Renal cortical epithelial cell (primary cell): ENCODE results near the gene MAN1A2. TPM values are rescaled to one million over a fixed set of nuclear protein-coding genes. Genes with fewer than 3 reads are reported as not detected.

Experiments used
- DNase-seq: peaks from one replicate; pipeline ENCODE4 v3.0.0-alpha.2; 2011; ENCODE audit warnings: low read depth
- total RNA-seq: library from RNA; depleted of rRNA; stranded (reverse); fragments of >200 nt; gene quantifications from 2 replicates; pipeline ENCODE4 v1.2.3, GENCODE V29; 2014

The MAN1A2 gene
- total RNA-seq, 1 donor from 2014 or later: 44.1 TPM

DNA sequence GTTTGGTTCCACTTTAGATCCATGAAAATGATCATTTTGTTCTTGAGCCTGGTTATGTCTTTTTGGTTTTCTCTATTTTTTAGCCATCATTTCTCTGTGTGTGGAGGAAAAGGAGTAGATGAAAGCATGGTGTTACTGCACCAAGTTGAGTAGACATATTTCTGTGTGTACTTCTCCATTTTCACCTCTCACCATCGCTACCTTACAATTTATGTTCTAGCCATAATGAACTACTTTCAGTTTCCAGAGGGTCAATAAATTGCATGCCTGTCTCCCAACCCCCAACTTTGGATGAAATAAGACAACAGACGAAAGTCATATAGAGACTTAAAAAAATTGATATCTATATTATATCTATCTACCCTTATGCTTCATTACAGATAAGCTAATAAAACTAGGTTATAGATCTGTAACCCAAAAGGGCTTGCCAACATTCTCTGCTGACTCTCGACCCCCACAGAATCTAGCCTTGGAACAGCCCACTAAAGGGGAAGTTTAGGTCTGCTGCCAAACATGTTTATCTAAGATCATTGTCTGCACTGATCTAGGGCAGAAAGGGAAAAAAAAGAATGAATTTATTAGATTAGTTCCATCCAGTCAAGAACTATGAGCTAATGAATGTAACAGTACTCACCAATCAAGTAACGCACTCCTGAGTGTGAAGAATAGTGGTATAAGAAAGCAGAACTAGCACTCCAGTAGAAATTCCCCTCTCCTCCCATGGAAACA lies 7.5 kb upstream of the MAN1A2 start:
- no peak for DNase-seq

DNA sequence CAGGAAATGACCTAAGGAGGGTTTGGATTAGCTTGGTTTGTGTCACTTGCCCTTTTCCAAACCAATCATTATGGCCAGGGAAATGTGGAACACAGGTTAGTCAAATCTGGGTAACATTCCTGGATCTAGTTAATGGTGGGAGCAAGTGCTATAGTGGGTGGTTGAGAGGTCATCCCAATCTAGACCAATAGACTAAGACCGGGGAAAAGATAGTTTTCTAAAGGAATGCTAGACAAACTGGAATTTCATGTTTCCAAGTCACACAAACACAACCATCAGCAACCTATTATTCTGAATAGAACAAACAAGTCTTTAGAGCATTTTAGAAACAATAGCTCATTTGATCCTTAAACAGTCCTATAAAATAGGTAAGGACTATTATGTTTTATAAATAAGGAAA lies 4.3 kb upstream of the MAN1A2 start:
- no peak for DNase-seq

DNA sequence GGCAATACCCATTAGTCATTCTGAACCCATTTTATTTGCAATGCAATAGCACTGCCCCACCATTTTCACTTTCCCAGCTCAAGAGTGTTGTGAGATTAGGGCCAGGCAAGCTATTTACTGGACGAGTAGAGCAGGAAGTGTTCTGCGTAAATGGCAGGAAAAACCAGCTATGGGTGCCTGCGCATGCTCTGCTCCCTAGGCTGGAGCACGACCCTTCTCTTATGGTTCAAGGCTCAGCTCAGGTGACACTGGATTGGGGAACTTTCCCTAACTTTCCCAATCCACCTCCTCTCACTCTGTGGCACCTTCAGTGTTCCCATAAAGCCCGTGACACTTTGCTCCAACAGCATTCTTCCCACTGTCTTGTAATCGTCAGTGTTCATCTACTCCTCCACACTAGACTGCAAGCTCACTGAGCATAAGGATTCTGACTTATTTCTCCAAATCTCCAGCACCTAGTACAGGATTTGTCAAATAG lies 3.6 kb upstream of the MAN1A2 start:
- DNase-seq: no peak

DNA sequence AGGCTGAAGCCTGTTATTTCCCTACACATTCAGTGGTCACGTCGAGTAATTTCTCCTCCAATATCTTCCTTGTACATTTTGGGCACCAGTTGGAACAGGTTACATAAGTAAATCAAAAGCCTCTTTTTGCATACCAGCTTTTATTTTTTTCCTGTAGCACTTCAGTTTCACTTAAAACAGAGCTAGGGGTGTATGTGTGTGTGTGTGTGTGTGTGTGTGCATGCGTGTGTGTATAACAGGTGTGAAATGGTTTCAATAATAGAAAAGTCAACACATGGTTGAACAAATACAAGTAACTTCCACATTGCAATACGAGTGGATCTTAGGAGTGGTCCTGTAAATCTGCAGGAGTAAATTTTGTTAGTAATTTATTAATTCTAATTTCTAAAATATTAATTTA lies 3.0 kb upstream of the MAN1A2 start:
- no peak for DNase-seq

DNA sequence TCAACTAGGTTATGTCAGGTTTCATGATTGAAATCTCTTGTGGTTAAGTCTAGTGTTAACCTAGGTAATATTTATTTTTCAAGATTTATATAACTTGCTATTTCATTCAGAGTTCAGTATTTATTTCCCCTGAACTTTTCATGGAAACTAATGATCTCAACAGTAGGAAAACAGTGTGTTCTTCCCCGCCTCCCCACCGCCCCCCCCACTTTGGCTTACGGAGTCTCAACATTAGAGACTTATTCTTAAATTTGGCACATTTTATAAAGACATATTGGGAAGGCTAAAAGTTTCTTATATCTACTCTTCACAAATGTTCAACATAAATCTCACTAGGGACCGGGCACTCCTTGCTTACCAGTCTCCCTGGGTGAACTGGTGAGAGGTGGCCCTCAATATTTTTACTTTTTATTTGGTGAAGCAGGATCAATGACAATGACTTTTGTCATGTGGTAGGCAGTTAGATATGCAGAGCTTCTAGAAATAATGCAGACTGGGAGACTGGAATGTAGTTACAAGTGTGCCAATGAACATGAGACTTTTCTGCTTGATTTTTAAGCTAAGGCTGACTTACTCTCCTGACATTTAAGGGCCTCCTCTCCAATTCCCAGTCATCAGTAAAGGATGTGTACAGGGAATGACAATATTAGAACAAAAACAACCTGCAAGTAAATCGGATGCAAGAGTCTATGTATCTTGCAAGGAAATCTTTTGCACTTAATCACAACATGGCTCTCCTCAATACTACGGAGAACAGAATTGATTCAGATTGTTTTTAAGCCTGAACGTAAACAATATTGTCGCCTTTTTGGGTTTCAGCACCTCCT lies 1.7 kb upstream of the MAN1A2 start:
- peak; percentile 41 for DNase-seq

DNA sequence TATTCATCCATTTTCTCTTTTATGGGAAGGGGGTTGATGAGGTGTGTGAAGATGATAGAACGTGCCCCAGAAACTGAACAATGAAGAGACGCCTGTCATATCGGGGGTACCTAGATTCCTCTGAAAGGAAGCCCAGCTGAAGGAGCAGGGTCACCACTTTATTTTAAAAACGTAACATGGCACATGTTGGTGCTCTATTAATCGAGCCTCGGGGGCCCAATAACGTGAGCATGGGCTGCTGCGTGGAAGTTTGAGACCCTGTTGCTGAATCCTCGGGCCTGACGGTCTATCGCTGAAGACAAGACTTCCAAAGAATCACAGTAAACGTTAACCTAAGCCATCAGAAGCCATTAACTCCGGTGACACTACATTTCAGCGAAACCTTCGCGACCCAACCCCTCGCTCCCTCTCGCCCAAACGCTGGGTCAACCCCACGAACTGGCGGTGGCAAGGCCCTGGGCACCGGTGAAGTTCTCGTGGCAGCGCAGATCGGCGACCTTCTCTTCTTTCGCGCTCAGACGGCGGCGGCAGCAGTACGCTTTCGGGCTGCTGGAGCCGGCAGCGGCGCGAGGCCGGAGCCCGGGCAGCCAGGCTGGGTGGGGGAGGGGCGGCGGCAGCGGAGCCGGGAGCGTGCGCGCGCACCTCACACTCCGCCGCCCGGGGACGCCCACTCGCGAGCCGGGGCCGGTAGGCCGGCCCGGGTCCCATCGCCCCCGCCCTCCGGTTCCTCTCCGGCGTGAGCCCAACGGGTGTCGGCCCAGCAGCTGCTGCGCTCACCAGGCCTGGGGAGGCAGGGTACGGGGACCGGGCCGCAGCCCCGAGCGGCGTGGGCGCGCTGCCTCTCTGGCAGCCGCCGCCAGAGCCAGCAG lies 838 bp upstream of the MAN1A2 start:
- peak; percentile 21 for DNase-seq

DNA sequence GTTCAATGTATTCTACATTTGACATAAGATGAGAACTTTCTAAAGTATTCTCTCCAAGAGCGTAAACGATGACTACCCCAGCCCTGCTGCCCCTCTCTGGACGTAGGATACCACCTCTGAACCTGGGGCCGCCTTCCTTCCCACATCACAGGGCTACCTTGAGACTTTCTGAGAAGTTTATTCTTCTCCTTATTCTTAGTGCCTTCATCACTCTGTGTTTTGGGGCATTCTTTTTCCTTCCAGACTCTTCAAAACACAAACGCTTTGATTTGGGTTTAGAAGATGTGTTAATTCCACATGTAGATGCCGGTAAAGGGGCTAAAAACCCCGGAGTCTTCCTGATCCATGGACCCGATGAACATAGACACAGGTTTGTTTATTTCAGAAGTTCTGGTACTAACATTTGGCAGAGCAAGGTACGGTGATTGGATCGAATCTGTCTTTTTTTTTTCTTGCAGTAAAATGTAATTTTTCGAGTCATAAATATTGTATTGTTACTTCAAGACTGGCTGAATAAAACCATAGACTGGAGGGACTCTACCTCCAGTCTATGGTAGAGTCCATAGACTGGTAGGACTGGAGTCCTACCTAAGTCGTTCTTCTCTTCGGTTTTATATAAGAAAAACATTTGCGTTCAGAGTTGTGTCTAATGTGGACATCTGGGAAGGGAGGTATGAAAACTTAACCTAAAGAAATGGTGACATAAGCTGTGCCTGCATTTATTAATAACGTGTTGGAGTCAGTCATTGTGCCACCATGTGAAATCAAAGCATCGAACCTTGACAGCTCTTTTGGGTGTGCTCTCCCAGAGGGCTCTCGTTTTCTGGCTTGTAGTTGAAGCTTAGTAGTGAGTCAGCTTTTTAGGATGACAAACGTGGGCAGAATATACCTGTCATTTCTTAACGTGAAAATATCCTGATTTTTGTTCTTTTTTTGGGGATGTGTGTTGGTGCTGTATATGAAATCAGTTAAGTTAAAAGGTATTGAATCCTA lies 1.2 kb downstream of the MAN1A2 start:
- peak; percentile 56 for DNase-seq

DNA sequence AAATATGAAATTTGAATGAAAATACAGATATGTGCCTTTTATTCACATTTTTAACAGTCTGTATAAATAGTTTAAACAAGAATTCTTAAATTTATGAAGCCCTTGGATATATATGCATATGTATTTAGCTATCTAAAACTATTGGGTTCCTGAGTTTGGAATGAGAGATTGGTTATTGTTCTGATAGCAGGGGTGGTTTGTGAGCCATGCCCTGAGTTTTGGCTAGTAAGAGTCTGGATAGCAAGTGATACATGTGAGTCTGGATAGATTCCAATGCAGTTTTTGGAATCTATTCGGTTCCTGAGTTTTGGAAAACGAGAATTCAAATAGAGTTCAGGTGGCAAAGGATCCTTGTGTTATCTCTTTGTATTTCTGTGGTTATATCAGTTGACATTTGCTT lies 2.8 kb downstream of the MAN1A2 start:
- no peak for DNase-seq

DNA sequence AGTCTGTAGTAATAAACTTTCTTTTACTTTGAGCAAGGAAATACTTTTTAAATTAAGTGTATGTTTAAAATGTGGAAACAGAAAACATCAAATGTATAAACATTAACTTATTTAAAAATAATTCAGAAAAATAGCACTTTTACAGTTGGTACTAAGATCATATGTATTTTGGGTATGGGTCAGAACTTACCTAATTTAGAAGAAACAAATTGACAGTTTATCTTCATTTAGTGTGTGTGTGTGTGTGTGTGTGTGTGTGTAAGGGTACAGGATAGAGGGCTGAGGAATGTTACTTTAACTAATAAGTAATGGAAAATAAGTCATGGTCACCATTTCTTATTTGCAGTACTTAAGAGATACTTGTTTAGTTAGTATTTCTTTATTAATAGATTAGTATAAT lies 3.3 kb downstream of the MAN1A2 start:
- no peak for DNase-seq

DNA sequence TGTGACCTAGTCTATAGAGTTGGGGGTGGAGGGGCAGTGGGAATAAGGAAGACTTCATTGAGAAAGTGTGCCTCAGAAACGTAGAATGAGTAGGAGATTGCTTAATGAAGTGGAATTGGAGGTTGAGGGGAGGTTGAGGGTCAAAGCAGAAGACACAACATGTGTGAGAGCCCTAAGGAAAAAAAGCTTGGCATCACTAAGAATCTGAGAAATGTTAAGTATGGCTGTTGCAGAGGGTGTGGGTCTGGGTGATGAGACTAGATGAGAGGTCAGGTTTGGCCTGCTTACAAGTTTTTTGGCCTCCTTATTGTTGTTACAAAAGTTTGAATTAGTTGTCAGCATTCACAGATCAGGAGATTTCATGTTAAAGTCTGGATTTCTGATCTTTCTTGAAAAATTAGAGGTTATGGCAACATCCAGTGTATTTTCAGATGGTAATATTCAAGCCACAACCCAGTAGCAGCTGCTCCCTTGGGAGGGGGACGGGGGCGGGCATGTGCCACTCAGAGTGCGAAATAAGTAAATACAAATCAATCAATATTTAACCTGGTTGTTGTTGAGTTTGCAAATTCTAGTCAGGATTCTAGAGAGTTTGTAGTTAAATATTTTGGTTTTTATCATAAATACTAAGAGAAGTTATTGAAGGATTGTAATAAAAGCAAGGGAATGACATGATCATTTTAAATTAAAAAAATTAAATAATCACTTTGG lies 4.3 kb downstream of the MAN1A2 start:
- peak; percentile 70 for DNase-seq

DNA sequence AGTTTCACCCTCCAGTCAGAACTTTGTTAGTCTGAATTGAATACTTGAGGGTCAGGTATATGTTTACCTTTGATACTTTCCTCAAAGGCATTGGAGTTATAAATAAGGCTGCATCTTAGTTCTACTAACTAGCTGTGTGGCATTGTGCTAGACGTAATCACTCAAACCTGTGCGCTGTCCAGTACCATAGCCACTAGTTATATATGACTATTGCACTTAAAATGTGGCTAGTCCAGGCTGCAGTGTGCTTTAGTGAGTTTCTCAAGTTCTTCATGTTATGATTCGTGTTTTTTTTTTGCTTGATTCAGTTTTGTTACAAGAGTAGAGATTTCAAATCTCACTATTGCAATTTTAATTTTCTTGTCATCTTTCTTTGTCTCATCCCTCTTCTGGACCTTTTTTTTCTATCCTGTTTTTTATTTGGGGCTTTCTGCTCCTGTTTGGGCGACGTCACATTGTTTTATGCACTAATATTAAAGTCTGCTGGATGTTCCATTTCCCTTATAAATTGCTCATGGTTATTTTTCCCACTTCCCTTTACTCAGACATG lies 5.7 kb downstream of the MAN1A2 start:
- no peak for DNase-seq

DNA sequence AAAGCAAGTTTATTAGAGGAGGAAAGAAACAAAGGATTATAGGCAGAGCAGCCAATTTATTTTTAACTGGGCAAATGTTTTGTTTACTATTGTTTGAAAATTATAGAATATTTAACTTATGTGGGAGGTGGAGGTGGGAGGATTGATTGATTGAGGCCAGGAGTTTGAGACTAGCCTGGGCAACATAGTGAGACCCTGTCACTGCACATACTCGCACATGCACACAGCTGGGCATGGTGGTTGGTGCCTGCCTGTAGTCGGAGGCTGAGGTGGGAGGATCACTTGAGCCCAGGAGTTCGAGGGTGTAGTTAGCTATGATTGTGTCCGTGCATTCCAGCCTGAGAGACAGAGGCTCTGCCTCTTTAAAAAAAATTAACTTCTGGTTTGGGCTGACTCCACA lies 6.7 kb downstream of the MAN1A2 start:
- DNase-seq: no peak

DNA sequence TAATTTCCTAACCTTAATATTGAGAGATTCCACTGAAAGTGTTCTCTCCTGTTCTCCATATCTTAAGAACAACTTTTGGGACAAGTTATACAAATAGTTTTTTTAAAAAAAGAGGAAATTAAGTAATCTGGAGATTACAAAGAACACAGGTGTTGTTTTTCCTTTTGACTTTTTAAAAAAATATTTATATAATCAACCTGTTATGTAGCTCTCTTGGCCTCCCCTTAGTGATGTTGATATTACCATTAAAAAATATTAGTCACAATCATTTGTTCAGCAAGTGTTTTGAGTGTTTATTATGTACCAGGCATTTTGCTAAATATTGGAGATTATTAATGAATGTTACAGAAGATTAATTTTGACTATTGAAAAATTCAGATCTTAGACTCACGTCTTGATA lies 8.1 kb downstream of the MAN1A2 start:
- no peak for DNase-seq

DNA sequence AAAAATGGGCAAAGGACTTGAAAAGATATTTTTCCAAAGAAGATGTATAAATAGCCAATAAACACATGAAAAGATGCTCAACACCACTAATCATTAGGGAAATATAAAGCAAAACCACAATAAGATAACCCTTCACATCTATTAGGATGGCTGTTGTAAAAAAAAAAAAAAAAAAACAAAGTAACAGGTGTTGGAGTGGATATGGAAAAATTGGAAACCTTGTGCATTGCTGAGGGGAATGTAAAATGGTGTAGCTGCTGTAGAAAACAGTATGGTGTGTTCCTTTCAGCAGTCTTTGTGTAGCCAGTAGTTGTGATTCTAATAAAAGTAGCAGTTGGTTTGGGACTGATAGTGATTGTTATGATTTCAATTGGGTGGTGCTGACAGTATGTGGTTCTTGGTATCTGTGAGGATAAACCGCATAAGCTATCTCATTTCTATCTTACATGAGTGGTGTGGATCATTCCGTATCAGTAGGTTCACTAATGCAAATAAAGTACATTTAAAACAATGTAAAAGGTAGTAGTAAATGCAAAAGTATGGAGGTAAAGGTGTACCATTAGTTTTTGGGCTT lies 19.9 kb downstream of the MAN1A2 start:
- DNase-seq: no peak

DNA sequence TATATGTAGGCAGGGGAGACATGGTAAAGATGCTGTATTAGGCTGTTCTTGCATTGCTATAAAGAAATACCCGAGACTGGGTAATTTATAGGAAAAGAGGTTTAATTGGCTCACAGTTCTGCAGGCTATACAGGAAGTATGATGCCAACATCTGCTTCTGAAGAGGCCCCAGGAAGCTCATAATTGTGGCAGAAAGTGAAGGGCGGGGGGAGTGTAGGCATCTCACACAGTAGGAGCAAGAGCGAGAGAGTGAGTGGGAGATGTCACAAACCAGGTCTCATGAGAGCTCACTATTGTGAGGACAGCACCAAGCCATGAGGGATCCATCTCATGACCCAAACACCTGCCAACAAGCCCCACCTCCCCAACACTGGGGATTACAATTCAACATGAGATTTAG lies 21.1 kb downstream of the MAN1A2 start:
- DNase-seq: no peak

DNA sequence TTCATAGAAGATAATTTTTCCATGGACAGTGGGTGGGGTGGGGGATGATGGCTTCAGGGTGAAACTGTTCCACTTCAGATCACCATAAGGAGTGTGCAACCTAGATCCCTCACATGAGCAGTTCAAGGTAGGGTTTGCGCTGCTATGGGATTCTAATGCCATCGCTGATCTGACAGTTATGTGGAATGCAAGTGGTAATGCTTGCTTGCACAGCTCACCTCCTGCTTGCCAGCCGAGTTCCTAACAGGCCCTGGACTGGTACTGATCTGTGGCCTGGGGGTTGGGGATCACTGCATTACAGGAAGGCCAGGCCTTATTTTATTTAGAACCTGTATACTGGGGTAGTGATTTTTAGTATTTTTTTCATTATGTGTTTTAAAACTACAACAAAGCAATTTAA lies 22.0 kb downstream of the MAN1A2 start:
- peak; percentile 64 for DNase-seq

DNA sequence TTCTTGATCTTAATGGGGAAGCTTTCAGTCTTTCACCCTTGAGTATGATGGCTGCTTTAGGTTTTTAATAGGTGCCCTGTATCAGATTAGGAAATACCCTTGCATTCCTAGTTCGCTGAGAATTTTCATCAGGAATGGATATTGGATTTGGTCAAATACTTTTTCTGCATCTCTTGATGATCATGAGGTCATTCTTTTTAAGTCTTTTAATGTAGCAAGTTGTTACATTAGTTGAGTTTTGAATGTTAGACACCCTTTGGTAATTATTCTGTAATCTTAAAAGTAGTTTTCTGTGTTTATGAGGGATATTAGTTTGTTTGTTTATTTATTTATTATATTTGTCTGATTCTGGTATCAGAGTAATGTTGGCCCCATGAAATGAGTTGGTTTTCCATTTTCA lies 22.5 kb downstream of the MAN1A2 start:
- DNase-seq: no peak

DNA sequence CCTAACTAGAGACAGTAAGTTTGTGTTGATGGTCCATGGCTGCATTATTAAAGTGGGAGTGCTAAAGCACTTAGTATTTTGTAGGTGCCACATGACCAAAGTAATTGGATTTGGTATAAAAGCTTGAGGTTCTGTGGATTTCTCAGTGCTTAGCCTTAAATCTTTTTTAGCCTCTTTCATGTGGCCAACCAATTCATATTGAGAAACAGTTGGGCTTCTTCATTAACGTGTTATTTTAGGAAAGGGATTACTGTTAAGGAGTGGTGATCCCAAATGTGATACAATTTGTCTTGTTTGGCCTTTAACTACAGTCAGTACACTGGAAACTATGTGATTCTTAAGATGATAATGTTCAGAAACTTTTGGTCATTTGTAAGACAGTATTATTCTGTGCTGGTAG lies 25.5 kb downstream of the MAN1A2 start:
- no peak for DNase-seq

DNA sequence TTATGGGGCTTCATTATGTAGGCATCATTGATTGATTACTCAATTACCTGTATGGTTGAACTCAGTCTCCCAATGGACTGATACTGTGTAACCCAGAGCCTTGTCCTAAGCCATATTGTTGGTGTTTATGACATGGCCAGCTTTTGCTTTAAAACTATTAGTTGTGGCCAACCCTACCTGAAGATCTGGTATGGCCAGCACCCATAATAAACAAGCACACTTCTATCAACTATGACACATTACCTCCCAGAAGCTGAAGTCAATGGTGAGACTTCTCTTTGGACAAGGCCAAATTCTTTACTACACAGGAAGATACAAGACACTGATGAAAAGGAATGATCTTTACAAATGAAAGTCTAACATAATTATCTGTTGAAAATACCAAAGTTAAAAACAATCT lies 28.8 kb downstream of the MAN1A2 start:
- no peak for DNase-seq

DNA sequence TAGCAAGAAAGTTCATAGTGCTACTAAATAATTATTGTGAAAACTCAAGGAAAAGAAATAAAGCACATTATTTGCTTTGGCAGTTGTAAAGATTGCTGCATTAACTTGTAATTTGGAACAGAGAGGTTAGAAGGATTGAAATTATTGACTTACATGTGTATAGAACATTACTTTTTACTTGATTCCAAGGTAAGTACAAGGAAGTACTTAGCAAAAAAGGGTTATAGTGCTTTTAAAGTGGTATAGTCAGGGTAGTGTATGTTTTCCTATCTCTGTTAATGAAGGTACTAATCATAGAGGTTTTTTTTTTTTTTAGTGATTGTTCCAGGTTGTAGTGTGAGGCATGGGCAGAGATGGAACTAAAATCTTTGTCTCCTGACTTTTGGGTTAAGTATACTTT lies 29.4 kb downstream of the MAN1A2 start:
- no peak for DNase-seq
